Nephron (organoid): Measurements from ENCODE around the gene GNPTAB.

Experiments
- H3K27ac Mint-ChIP-seq, 3 experiments: 2 replicates each; pipeline ENCODE4 v1.8.0; 2020; ENCODE audit warnings: mixed read lengths in 3 of 3, mild to moderate bottlenecking in 2 of 3, moderate library complexity in 1 of 3
- H3K27me3 Mint-ChIP-seq: 2 replicates; pipeline ENCODE4 v1.8.0; 2021; ENCODE audit warnings: low read depth, mild to moderate bottlenecking, moderate library complexity, mixed read lengths
- H3K36me3 Mint-ChIP-seq: 2 replicates; pipeline ENCODE4 v1.8.0; 2020; ENCODE audit warnings: low read depth, mixed read lengths
- H3K4me1 Mint-ChIP-seq: 2 replicates; pipeline ENCODE4 v1.8.0; 2020; ENCODE audit warnings: mixed read lengths
- H3K4me3 Mint-ChIP-seq, 3 experiments: 2 replicates each; pipeline ENCODE4 v1.8.0; 2020; ENCODE audit warnings: mild to moderate bottlenecking in 3 of 3, mixed read lengths in 3 of 3, moderate library complexity in 2 of 3
- H3K9me3 Mint-ChIP-seq: 2 replicates; pipeline ENCODE4 v1.8.0; 2020; ENCODE audit warnings: mixed read lengths
- CTCF ChIP-seq, 3 experiments: fragments of 200-600 bp; sonication (generic); IDR thresholded peaks; one replicate each; pipeline ENCODE4 v1.5.0; 2021; ENCODE audit warnings: antibody characterized with exemption in 3 of 3; ENCODE audit not compliant: unreplicated experiment in 3 of 3

GNPTAB gene

DNA sequence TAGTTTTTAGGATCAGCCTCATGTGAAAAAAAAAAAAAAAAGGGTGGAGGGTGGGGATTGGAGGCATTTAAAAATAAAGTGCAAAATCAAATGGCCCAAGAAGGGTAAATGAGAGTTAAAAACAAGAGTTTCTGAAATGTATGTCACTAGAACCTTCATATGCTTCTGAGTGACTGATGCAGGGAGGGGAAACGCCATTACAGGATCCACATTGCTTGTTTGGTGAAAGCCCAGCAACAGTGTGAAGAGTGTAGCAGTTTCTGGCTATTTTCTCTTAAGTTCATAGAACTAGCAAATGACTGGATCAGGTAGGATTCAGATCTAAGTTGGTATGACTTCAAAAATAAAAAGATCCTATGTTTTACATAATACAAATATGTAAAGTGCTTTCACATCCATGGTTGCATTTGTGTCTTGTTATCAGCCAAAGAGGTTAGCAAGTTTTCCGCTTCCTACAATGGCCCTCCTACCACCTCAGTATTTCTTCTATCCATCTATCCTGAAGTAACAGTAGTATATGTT lies 130.4 kb downstream of the GNPTAB start:
- no peak for TF ChIP-seq CTCF (IDR thresholded peaks at IDR 0.05; ENCODE audit: unreplicated experiment in 3 of 3)
- Mint-ChIP-seq H3K36me3 (no peaks in the 10 kb centered on the region), H3K27me3 (peaks cover 6% of the 10 kb centered on the region), H3K4me3 (peak overlapping the region; percentile 92 to 98 (median 98)), H3K9me3 (no peaks in the 10 kb centered on the region), H3K27ac (peak overlapping the region in 1 of 3 experiments; percentile 18), H3K4me1 (peaks cover 49% of the 10 kb centered on the region)

- peaks cover 50% of the 10 kb centered on the region for H3K4me1 Mint-ChIP-seq
- H3K27ac Mint-ChIP-seq: peak overlapping the region; percentile 84 to 95 (median 87)
- H3K4me3 Mint-ChIP-seq: peak overlapping the region; percentile 92 to 98 (median 98)
- no peaks in the 10 kb centered on the region for H3K9me3 Mint-ChIP-seq
- H3K27me3 Mint-ChIP-seq: peaks cover 6% of the 10 kb centered on the region
- no peak for TF ChIP-seq CTCF (IDR thresholded peaks at IDR 0.05; ENCODE audit: unreplicated experiment in 3 of 3)
- H3K36me3 Mint-ChIP-seq: no peaks in the 10 kb centered on the region
Measured at GRCh38 chr12:101698800-101699347, 131.9 kb downstream of the GNPTAB start.

GRCh38 chr12:101697930-101698799 lies 132.6 kb downstream of the GNPTAB start:
- H3K27ac Mint-ChIP-seq: peak overlapping the region; percentile 84 to 95 (median 87)
- peaks cover 6% of the 10 kb centered on the region for H3K27me3 Mint-ChIP-seq
- no peak for TF ChIP-seq CTCF (IDR thresholded peaks at IDR 0.05; ENCODE audit: unreplicated experiment in 3 of 3)
- no peaks in the 10 kb centered on the region for H3K36me3 Mint-ChIP-seq
- peaks cover 50% of the 10 kb centered on the region for H3K4me1 Mint-ChIP-seq
- no peaks in the 10 kb centered on the region for H3K9me3 Mint-ChIP-seq
- H3K4me3 Mint-ChIP-seq: peak overlapping the region; percentile 92 to 98 (median 98)

DNA sequence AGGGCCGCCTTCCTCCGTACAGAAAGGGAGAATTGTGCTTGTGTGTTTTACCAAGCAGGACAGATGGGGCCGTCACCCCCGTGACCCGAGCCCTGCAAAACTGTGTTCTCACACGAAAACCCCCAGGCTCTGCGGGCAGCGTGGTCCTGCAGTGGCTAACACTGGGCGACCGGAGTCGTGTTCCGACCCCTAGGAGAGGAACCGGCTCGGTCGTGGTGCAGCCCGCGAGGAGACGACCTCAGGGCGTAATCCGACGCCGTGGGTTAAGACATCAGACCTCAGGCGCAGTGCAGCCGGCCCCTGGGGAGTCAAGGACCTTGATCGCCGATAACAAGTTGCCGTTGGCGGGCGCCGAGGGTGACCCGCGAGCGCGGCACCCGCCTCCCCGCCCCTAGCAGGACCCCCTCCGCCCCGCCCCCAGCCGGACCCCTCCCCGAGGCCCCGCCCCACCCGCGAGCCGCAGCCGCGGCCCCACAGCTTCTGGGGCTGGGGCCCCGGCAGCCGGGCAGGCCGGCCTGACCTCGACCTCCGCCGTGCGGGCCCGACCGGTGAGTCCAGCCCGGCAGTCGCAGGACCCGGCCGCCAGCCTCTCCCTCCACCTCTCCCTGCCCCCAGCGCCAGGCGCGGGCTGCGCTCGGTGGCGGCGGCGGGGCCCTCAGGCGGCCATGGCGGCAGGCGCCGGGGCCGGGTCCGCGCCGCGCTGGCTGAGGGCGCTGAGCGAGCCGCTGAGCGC lies 133.4 kb downstream of the GNPTAB start, which contains the start of gene CHPT1:
Gene CHPT1, plus strand, starts transcription at position 444 of the 733 bp plus-strand sequence. Its CDS starts 222 bp downstream, at position 666.
- H3K4me1 Mint-ChIP-seq: peaks cover 45% of the 10 kb centered on the region
- peak within 1 kb of the TSS; percentile 87 to 95 (median 91) for H3K27ac Mint-ChIP-seq
- H3K36me3 Mint-ChIP-seq: no peaks in the 10 kb centered on the region
- no peak for TF ChIP-seq CTCF (IDR thresholded peaks at IDR 0.05; ENCODE audit: unreplicated experiment in 3 of 3)
- no peaks in the 10 kb centered on the region for H3K9me3 Mint-ChIP-seq
- peak within 1 kb of the TSS; percentile 92 to 98 (median 98) for H3K4me3 Mint-ChIP-seq
- peaks cover 6% of the 10 kb centered on the region for H3K27me3 Mint-ChIP-seq

DNA sequence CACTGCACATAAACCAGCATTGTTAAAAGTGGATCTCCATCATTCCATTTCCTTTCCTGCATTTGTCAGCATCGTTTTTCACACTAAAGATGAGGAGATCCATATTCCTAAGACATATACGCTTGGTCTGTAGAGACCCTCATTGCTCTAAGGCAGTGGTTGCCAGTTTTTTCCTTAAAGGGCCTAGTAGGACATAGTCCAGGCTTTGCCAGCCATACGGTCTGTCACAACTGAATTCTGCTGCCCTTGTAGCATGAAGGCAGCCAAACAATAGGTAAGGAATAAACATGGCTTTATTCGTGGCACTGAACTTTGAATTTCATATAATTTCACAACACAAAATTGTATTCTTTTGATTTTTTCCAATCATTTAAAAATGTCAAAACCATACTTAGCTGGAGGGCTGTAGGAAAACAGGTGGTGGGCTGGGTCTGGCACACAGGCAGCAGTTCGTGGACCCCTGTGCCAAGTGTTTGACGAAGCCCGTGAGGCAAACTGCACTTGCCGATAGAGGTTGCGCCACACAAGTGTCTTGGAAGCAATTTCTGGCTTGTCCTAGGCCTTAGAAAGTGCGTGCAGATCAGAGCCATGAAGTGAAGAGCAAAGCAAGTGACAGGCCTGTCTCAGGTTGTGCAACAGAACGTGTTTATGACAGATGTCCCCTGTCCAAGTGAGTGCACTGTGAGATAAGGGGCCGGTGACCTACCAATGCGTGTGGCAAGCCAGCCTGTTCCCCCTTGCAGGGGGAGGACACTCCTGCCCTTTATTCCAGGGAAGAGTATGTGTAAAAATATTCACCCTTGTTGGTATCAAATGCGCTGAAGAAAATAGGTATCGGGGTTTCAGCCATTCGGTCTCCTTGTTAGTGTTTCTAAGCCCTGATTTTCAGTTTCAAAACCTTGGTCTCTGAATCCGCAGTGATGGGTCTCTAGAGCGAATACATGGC lies 134.2 kb downstream of the GNPTAB start:
- Mint-ChIP-seq H3K4me3 (peak overlapping the region; percentile 88 to 96 (median 93)), H3K9me3 (no peaks in the 10 kb centered on the region), H3K27me3 (peaks cover 6% of the 10 kb centered on the region), H3K27ac (peak overlapping the region; percentile 86 to 91 (median 90)), H3K36me3 (no peaks in the 10 kb centered on the region), H3K4me1 (peaks cover 40% of the 10 kb centered on the region)
- no peak for TF ChIP-seq CTCF (IDR thresholded peaks at IDR 0.05; ENCODE audit: unreplicated experiment in 3 of 3)
